Endothelial cell of umbilical vein (primary cell): ENCODE results near the gene ZNF213. TPM values are rescaled to one million over a fixed set of nuclear protein-coding genes. Genes with fewer than 3 reads are reported as not detected.

Source experiments
- BruUV-seq: library from RNA; stranded (reverse); fragments of 400-500 nt; replicated peaks from 2 replicates; lab custom pipeline; 2021; lab: Mats Ljungman, UMichigan
- CTCF ChIA-PET: fragments of 300-600, 350-600 bp; sonication (Branson Sonifier 250); formaldehyde crosslinking; loops from one replicate; lab custom pipeline; 2021; ENCODE audit warnings: antibody characterized with exemption, inconsistent platforms; lab: Charles Lee
- POLR2A ChIA-PET: fragments of 300-600, 350-600 bp; sonication (Branson Sonifier 250); formaldehyde crosslinking; loops from one replicate; lab custom pipeline; 2021; ENCODE audit warnings: antibody characterized with exemption, inconsistent platforms; lab: Charles Lee
- DNase-seq: peaks from one replicate; pipeline ENCODE4 v3.0.0-alpha.2; 2011; ENCODE audit warnings: low read depth, low spot score
- FAIRE-seq: peaks from 2 replicates; lab custom pipeline; 2011; peaks lifted over from hg19 to GRCh38; lab: Jason Lieb, UNC
- H2AFZ ChIP-seq: 2 replicates; pipeline ENCODE4 v1.6.0; 2012; ENCODE audit warnings: low read depth, low read length, control low read depth, inconsistent platforms
- H3K27ac ChIP-seq: 2 replicates; pipeline ENCODE4 v1.5.1; 2011; ENCODE audit warnings: low read depth, mild to moderate bottlenecking, control low read depth, low read length, moderate library complexity; ENCODE audit not compliant: insufficient read depth
- H3K27me3 ChIP-seq, 2 experiments: 2 replicates each; pipeline versions ENCODE4 v1.6.0 to v1.6.1; 2011; ENCODE audit warnings: low read length in 2 of 2, mixed read lengths in 1 of 2; ENCODE audit not compliant: control insufficient read depth in 2 of 2, insufficient read depth in 2 of 2
- H3K36me3 ChIP-seq, 2 experiments: 2 replicates in 1 of 2; 3 replicates in 1 of 2; pipeline ENCODE4 v1.5.1; 2011; ENCODE audit warnings: low read length in 2 of 2, mild to moderate bottlenecking in 1 of 2, moderate library complexity in 1 of 2; ENCODE audit not compliant: control insufficient read depth in 2 of 2, insufficient read depth in 2 of 2; ENCODE audit errors: extremely low read depth in 1 of 2
- H3K4me1 ChIP-seq: 3 replicates; pipeline ENCODE4 v1.5.1; 2011; ENCODE audit warnings: mild to moderate bottlenecking, low read length; ENCODE audit not compliant: control insufficient read depth, insufficient read depth; ENCODE audit errors: extremely low read depth
- H3K4me2 ChIP-seq: 2 replicates; pipeline ENCODE4 v1.6.1; 2011; ENCODE audit warnings: low read length, control low read depth, mixed read lengths; ENCODE audit not compliant: insufficient read depth
- H3K4me3 ChIP-seq, 3 experiments: fragments of 200-600 bp in 1 of 3; sonication (generic), shearing (Covaris generic) in 1 of 3; replicated peaks in 1 of 3; 2 replicates each; pipeline ENCODE4 v1.5.1; 2011 to 2016; ENCODE audit warnings: control low read depth in 3 of 3, low read length in 3 of 3, mild to moderate bottlenecking in 2 of 3, inconsistent platforms in 1 of 3, low read depth in 1 of 3, moderate library complexity in 1 of 3; ENCODE audit not compliant: insufficient read depth in 1 of 3
- H3K79me2 ChIP-seq: 2 replicates; pipeline ENCODE4 v1.6.0; 2012; ENCODE audit warnings: low read length, inconsistent platforms; ENCODE audit not compliant: control insufficient read depth, insufficient read depth
- H3K9ac ChIP-seq: replicated peaks from 2 replicates; pipeline ENCODE3; 2011; ENCODE audit warnings: low read length, control low read depth; ENCODE audit not compliant: insufficient read depth; ENCODE audit errors: extremely low read depth
- H3K9me1 ChIP-seq: replicated peaks from 3 replicates; pipeline ENCODE4 v1.6.0; 2011; ENCODE audit warnings: mild to moderate bottlenecking, low read length; ENCODE audit not compliant: control insufficient read depth, insufficient read depth; ENCODE audit errors: extremely low read depth
- H3K9me3 ChIP-seq: replicated peaks from 2 replicates; pipeline ENCODE4 v1.5.1; 2012; ENCODE audit warnings: low read length, inconsistent platforms; ENCODE audit not compliant: control insufficient read depth, insufficient read depth
- H4K20me1 ChIP-seq: replicated peaks from 2 replicates; pipeline ENCODE3; 2011; ENCODE audit warnings: mild to moderate bottlenecking, low read length; ENCODE audit not compliant: control insufficient read depth, insufficient read depth; ENCODE audit errors: extremely low read depth
- CTCF ChIP-seq, 2 donors: IDR thresholded peaks; 1 replicate in 1 of 2; 2 replicates in 1 of 2; pipeline ENCODE4 v1.5.1; 2011; ENCODE audit warnings: low read length in 2 of 2, mild to moderate bottlenecking in 2 of 2, moderate library complexity in 2 of 2, control low read depth in 1 of 2, inconsistent platforms in 1 of 2, low read depth in 1 of 2; ENCODE audit not compliant: insufficient read depth in 1 of 2; ENCODE audit errors: extremely low read depth in 1 of 2
- EZH2 ChIP-seq: IDR thresholded peaks from 2 replicates; pipeline ENCODE4 v1.6.1; 2012; ENCODE audit warnings: borderline replicate concordance, low read depth, mild to moderate bottlenecking, moderate library complexity, low read length, inconsistent platforms; ENCODE audit not compliant: severe bottlenecking
- GATA2 ChIP-seq: IDR thresholded peaks from 2 replicates; pipeline ENCODE4 v1.7.0; 2011; ENCODE audit warnings: low read depth, mild to moderate bottlenecking, moderate library complexity, mixed read lengths, low read length; ENCODE audit not compliant: insufficient read length, insufficient read depth
- MAX ChIP-seq: IDR thresholded peaks from 2 replicates; pipeline ENCODE4 v1.6.1; 2011; ENCODE audit not compliant: insufficient read depth, insufficient read length
- MYC ChIP-seq: IDR thresholded peaks from one replicate; pipeline ENCODE4 v1.6.1; 2011; ENCODE audit warnings: mild to moderate bottlenecking, low read depth, low read length
- dilution Hi-C: fragments of 300-500 bp; cut with MboI; formaldehyde crosslinking; loops from one replicate; pipeline ENCODE4 v1.15.0; 2019; ENCODE audit warnings: low sequenced_read_pairs; ENCODE audit not compliant: extremely low pct_ligation_motif_present
- intact Hi-C: fragments of 100-400 bp; cut with micrococcal nuclease; formaldehyde crosslinking; loops from one replicate; pipeline ENCODE4 v1.10.0; 2022
- polyA plus RNA-seq, 4 experiments: library from polyadenylated mRNA; depleted of rRNA in 3 of 4; stranded (reverse) in 3 of 4; unstranded in 1 of 4; fragments of >200 nt; gene quantifications; 2 replicates each; pipeline versions ENCODE4 v1.2.1 to v1.2.3, GENCODE V29; 2011 to 2012; ENCODE audit warnings: missing spikeins in 1 of 4
- total RNA-seq: library from RNA; stranded (reverse); gene quantifications from 2 replicates; pipeline ENCODE4 v1.2.3, GENCODE V29; 2021

ZNF213 gene
- total and polyA plus RNA-seq, 2 donors (not counting 3 experiments of a cell fraction or from before 2014, with no cell fraction given) = 2.0 to 9.8 TPM

DNA sequence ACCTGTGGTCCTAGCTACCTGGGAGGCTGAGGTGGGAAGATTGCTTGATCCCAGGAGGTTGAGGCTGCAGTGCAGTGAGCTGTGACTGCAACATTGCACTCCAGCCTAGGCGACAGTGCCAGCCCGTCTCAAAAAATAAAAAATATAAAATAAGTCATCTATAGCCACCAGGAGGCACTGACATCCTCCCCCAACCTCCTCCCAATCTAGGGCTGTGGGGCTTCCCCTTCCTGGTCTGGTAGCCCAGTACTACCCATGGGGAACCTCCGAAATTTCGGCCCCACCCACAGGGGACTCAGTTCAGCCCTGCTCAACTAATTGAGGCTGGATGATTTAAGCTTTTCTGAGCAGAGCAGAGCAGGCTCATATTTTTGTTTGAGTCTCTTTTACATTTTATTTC, 39.0 kb upstream of the ZNF213 start:
- no peak overlapping the region for H3K9ac ChIP-seq
- no peak for TF ChIP-seq EZH2
- no peak for TF ChIP-seq MYC
- peak; percentile 7 to 32 for TF ChIP-seq CTCF (IDR thresholded peaks at IDR 0.05; ENCODE audit: extremely low read depth in 1 of 2, insufficient read depth in 1 of 2, low read depth in 1 of 2, low read length in 2 of 2)
- TF ChIP-seq MAX = no peak
- TF ChIP-seq GATA2 = no peak
- no peaks in the 10 kb centered on the region for H3K79me2 ChIP-seq
- CTCF ChIA-PET = interaction anchor here (0.7 to 4.8 kb wide), 6 partner anchors 10 to 64 kb away, joined by 3 to 49 read pairs (median 6); partner anchors contain the start of gene IL32
- dilution Hi-C loops (no loop called here), intact Hi-C loops (no loop called here)
- H3K9me3 ChIP-seq = no peaks in the 10 kb centered on the region
- peaks cover 10% of the 10 kb centered on the region for H3K4me1 ChIP-seq
- no TSS peak for BruUV-seq
- no peak for FAIRE-seq
- no peak overlapping the region for H3K4me3 ChIP-seq
- H4K20me1 ChIP-seq = no peaks in the 10 kb centered on the region
- H2AFZ ChIP-seq = no peak overlapping the region
- POLR2A ChIA-PET = no interaction called here
- H3K9me1 ChIP-seq = no peaks in the 10 kb centered on the region
- DNase-seq = no peak
- peaks cover 0 to 2% of the 10 kb centered on the region in 2 experiments for H3K27me3 ChIP-seq
- H3K27ac ChIP-seq = no peak overlapping the region
- H3K4me2 ChIP-seq = no peak overlapping the region
- H3K36me3 ChIP-seq = no peaks in the 10 kb centered on the region
